Measurements from ENCODE around the gene FRMD8. TPM values are rescaled to one million over a fixed set of nuclear protein-coding genes. Genes with fewer than 3 reads are reported as not detected.

The FRMD8 gene
- total and polyA plus RNA-seq, 9 of the 15 experiments (the other 6 are each of a cell fraction or from before 2014, with no cell fraction given), result 4.5 to 54.5 (median 15.8) TPM

GRCh38 chr11:65425971-65426838, 39.8 kb downstream of the FRMD8 start (continued):
- TF ChIP-seq FOXA3 (CRISPR knock-in tag; conservative IDR thresholded peaks at IDR 0.05 in 1 of 2, IDR thresholded peaks at IDR 0.05 in 1 of 2) (no peak), ZNF764 (CRISPR knock-in tag; IDR thresholded peaks at IDR 0.05; ENCODE audit: low read depth) (no peak), MIER1 (IDR thresholded peaks at IDR 0.05; ENCODE audit: low read depth) (no peak), ZNF561 (CRISPR knock-in tag; conservative IDR thresholded peaks at IDR 0.05) (no peak; the same call in 1 of the 2 replicates), ATF4 (CRISPR knock-in tag; IDR thresholded peaks at IDR 0.05) (no peak), ZNF639 (CRISPR knock-in tag; conservative IDR thresholded peaks at IDR 0.05 in 1 of 2, IDR thresholded peaks at IDR 0.05 in 1 of 2) (no peak), HES1 (IDR thresholded peaks at IDR 0.05; ENCODE audit: low read depth) (no peak), NR3C1 (CRISPR knock-in tag; IDR thresholded peaks at IDR 0.05) (no peak), CEBPB (tag; IDR thresholded peaks at IDR 0.05) (peak; percentile 94), BDP1 (IDR thresholded peaks at IDR 0.05; ENCODE audit: insufficient read depth, insufficient read length) (no peak), KHSRP (IDR thresholded peaks at IDR 0.05) (peak; percentile 73), ZBTB43 (CRISPR knock-in tag; IDR thresholded peaks at IDR 0.05) (no peak; the same call in 1 of the 2 replicates), PCBP1 (IDR thresholded peaks at IDR 0.05; ENCODE audit: low read depth, low read length, poor library complexity, severe bottlenecking) (peak; percentile 86), MXI1 (IDR thresholded peaks at IDR 0.05; ENCODE audit: low read depth, low read length) (no peak), TSHZ1 (CRISPR knock-in tag; IDR thresholded peaks at IDR 0.05) (no peak)

Data from K562 (cell line).